ENCODE results near the gene ARHGEF18. TPM values are rescaled to one million over a fixed set of nuclear protein-coding genes. Genes with fewer than 3 reads are reported as not detected.
A peak's percentile ranks its signal among the peaks of the same experiment; 100 is the strongest.

The ARHGEF18 gene
- total RNA-seq, 4 donors from 2014 or later = 24.2 to 43.5 (median 31.2) TPM

GRCh38 chr19:7386308-7386707, 37.6 kb downstream of the ARHGEF18 start:
- H3K27me3 ChIP-seq = no peaks in the 10 kb centered on the region
- 66% methylated on average over 9 of the region's 9 CpGs for WGBS
- DNase-seq (ENCODE audit: low spot score in 2 of 2) = no peak
- peaks cover 3% of the 10 kb centered on the region for H3K36me3 ChIP-seq
- no peak overlapping the region for H3K27ac ChIP-seq
- TF ChIP-seq POLR2AphosphoS5 (IDR thresholded peaks at IDR 0.05) (no peak), EP300 (IDR thresholded peaks at IDR 0.05) (no peak), POLR2A (IDR thresholded peaks at IDR 0.05) (no peak), CTCF (IDR thresholded peaks at IDR 0.05) (no peak)
- no peaks in the 10 kb centered on the region for H3K4me1 ChIP-seq
- no peak overlapping the region for H3K4me3 ChIP-seq
- no peaks in the 10 kb centered on the region for H3K9me3 ChIP-seq

GRCh38 chr19:7386769-7387168, 38.0 kb downstream of the ARHGEF18 start:
- no peak for DNase-seq (ENCODE audit: low spot score in 2 of 2)
- Histone ChIP-seq H3K27me3 (no peaks in the 10 kb centered on the region), H3K27ac (no peak overlapping the region), H3K4me3 (no peak overlapping the region), H3K4me1 (no peaks in the 10 kb centered on the region), H3K9me3 (no peaks in the 10 kb centered on the region), H3K36me3 (peaks cover 3% of the 10 kb centered on the region)
- WGBS = 98% methylated on average over 7 of the region's 8 CpGs
- TF ChIP-seq EP300 (IDR thresholded peaks at IDR 0.05) (no peak), POLR2AphosphoS5 (IDR thresholded peaks at IDR 0.05) (no peak), CTCF (IDR thresholded peaks at IDR 0.05) (no peak), POLR2A (IDR thresholded peaks at IDR 0.05) (no peak)

- WGBS = 81% methylated on average over 14 of the region's 14 CpGs
- no peak for DNase-seq (ENCODE audit: low spot score in 2 of 2)
- H3K36me3 ChIP-seq = peaks cover 3% of the 10 kb centered on the region
- H3K4me3 ChIP-seq = no peak overlapping the region
- no peak for TF ChIP-seq POLR2AphosphoS5 (IDR thresholded peaks at IDR 0.05)
- TF ChIP-seq CTCF (IDR thresholded peaks at IDR 0.05) = no peak
- TF ChIP-seq POLR2A (IDR thresholded peaks at IDR 0.05) = no peak
- no peak for TF ChIP-seq EP300 (IDR thresholded peaks at IDR 0.05)
- no peaks in the 10 kb centered on the region for H3K9me3 ChIP-seq
- H3K27me3 ChIP-seq = no peaks in the 10 kb centered on the region
- no peak overlapping the region for H3K27ac ChIP-seq
- peaks cover 16% of the 10 kb centered on the region for H3K4me1 ChIP-seq
Measured at GRCh38 chr19:7391218-7391670, 42.5 kb downstream of the ARHGEF18 start.

GRCh38 chr19:7393459-7393858, 44.7 kb downstream of the ARHGEF18 start:
- TF ChIP-seq EP300 (IDR thresholded peaks at IDR 0.05) (no peak), POLR2AphosphoS5 (IDR thresholded peaks at IDR 0.05) (no peak), CTCF (IDR thresholded peaks at IDR 0.05) (no peak), POLR2A (IDR thresholded peaks at IDR 0.05) (no peak)
- no peak overlapping the region for H3K27ac ChIP-seq

GRCh38 chr19:7393939-7394730, 45.4 kb downstream of the ARHGEF18 start:
- no peaks in the 10 kb centered on the region for H3K9me3 ChIP-seq
- H3K27me3 ChIP-seq = no peaks in the 10 kb centered on the region
- no peaks in the 10 kb centered on the region for H3K36me3 ChIP-seq
- TF ChIP-seq POLR2A (IDR thresholded peaks at IDR 0.05) (no peak), POLR2AphosphoS5 (IDR thresholded peaks at IDR 0.05) (no peak), CTCF (IDR thresholded peaks at IDR 0.05) (no peak), EP300 (IDR thresholded peaks at IDR 0.05) (no peak)
- H3K27ac ChIP-seq = no peak overlapping the region
- 14% methylated on average over 12 of the region's 13 CpGs for WGBS
- H3K4me3 ChIP-seq = peak overlapping the region; percentile 88
- H3K4me1 ChIP-seq = peaks cover 29% of the 10 kb centered on the region
- DNase-seq (ENCODE audit: low spot score in 2 of 2) = no peak

More at GRCh38 chr19:7393459-7393858, 44.7 kb downstream of the ARHGEF18 start:
- no peaks in the 10 kb centered on the region for H3K27me3 ChIP-seq
- no peak for DNase-seq (ENCODE audit: low spot score in 2 of 2)
- no peaks in the 10 kb centered on the region for H3K36me3 ChIP-seq
- no peak overlapping the region for H3K4me3 ChIP-seq
- H3K9me3 ChIP-seq = no peaks in the 10 kb centered on the region
- peaks cover 22% of the 10 kb centered on the region for H3K4me1 ChIP-seq
- WGBS = 86% methylated on average over 2 of the region's 2 CpGs
